Measurements from ENCODE around the gene EMP3. TPM values are rescaled to one million over a fixed set of nuclear protein-coding genes. Genes with fewer than 3 reads are reported as not detected.

EMP3 gene
- total and polyA plus RNA-seq, 2 experiments from 2014 or later: 6.0 to 25.1 TPM

GRCh38 chr19:48279747-48280146 lies 45.6 kb upstream of the EMP3 start (continued):
- TF ChIP-seq, protein P1, sequence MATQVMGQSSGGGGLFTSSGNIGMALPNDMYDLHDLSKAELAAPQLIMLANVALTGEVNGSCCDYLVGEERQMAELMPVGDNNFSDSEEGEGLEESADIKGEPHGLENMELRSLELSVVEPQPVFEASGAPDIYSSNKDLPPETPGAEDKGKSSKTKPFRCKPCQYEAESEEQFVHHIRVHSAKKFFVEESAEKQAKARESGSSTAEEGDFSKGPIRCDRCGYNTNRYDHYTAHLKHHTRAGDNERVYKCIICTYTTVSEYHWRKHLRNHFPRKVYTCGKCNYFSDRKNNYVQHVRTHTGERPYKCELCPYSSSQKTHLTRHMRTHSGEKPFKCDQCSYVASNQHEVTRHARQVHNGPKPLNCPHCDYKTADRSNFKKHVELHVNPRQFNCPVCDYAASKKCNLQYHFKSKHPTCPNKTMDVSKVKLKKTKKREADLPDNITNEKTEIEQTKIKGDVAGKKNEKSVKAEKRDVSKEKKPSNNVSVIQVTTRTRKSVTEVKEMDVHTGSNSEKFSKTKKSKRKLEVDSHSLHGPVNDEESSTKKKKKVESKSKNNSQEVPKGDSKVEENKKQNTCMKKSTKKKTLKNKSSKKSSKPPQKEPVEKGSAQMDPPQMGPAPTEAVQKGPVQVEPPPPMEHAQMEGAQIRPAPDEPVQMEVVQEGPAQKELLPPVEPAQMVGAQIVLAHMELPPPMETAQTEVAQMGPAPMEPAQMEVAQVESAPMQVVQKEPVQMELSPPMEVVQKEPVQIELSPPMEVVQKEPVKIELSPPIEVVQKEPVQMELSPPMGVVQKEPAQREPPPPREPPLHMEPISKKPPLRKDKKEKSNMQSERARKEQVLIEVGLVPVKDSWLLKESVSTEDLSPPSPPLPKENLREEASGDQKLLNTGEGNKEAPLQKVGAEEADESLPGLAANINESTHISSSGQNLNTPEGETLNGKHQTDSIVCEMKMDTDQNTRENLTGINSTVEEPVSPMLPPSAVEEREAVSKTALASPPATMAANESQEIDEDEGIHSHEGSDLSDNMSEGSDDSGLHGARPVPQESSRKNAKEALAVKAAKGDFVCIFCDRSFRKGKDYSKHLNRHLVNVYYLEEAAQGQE (IDR thresholded peaks at IDR 0.05; ENCODE audit: unreplicated experiment): no peak
- TF ChIP-seq, protein P2, sequence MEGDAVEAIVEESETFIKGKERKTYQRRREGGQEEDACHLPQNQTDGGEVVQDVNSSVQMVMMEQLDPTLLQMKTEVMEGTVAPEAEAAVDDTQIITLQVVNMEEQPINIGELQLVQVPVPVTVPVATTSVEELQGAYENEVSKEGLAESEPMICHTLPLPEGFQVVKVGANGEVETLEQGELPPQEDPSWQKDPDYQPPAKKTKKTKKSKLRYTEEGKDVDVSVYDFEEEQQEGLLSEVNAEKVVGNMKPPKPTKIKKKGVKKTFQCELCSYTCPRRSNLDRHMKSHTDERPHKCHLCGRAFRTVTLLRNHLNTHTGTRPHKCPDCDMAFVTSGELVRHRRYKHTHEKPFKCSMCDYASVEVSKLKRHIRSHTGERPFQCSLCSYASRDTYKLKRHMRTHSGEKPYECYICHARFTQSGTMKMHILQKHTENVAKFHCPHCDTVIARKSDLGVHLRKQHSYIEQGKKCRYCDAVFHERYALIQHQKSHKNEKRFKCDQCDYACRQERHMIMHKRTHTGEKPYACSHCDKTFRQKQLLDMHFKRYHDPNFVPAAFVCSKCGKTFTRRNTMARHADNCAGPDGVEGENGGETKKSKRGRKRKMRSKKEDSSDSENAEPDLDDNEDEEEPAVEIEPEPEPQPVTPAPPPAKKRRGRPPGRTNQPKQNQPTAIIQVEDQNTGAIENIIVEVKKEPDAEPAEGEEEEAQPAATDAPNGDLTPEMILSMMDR (conservative IDR thresholded peaks at IDR 0.05; ENCODE audit: low read depth in 2 of 2): no peak
- TF ChIP-seq ZNF331 (CRISPR knock-in tag; IDR thresholded peaks at IDR 0.05; ENCODE audit: low read depth): no peak
- TF ChIP-seq POLR2AphosphoS5 (IDR thresholded peaks at IDR 0.05; ENCODE audit: low read depth): no peak

GRCh38 chr19:48283908-48284307 lies 41.4 kb upstream of the EMP3 start:
- Histone ChIP-seq H3K36me3 (ENCODE audit: insufficient read depth) (peaks cover 43% of the 10 kb centered on the region), H3K27me3 (ENCODE audit: insufficient read depth) (no peaks in the 10 kb centered on the region), H2AFZ (no peak overlapping the region), H3F3A (replicated peaks; ENCODE audit: low read depth) (peaks cover 7% of the 10 kb centered on the region; the same call in 1 of the 2 replicates), H3K4me1 (ENCODE audit: insufficient read depth) (no peaks in the 10 kb centered on the region; the same call in 1 of the 2 replicates), H4K20me1 (replicated peaks; ENCODE audit: insufficient read depth) (peaks cover 10% of the 10 kb centered on the region; the same call in 1 of the 2 replicates), H3K4me2 (no peak overlapping the region), H3K9me2 (ENCODE audit: insufficient read depth) (no peaks in the 10 kb centered on the region), H3K79me2 (replicated peaks; ENCODE audit: insufficient read depth) (peaks cover 7% of the 10 kb centered on the region), H3K4me3 (no peak overlapping the region), H3K27ac (ENCODE audit: low read depth) (no peak overlapping the region)
- H3K9me3 Mint-ChIP-seq: peaks cover 7% of the 10 kb centered on the region
- H3K36me3 Mint-ChIP-seq (ENCODE audit: low read depth): peaks cover 84% of the 10 kb centered on the region
- peaks cover 3% of the 10 kb centered on the region; the same call in 2 of the 3 replicates for H3K4me1 Mint-ChIP-seq
- ATAC-seq (no peak), DNase-seq (ENCODE audit: low spot score) (no peak)
- H3K27ac Mint-ChIP-seq: 0 out of 2 replicates have a peak overlapping the region, but pooled peaks have one; percentile 39
- no peak overlapping the region for H3K4me3 Mint-ChIP-seq
- H3K27me3 Mint-ChIP-seq (ENCODE audit: insufficient read depth, low read depth, poor library complexity): peaks cover 4% of the 10 kb centered on the region
- no peak for TF ChIP-seq ZNF114 (CRISPR knock-in tag; IDR thresholded peaks at IDR 0.05)
- no peak for TF ChIP-seq ZNF331 (CRISPR knock-in tag; IDR thresholded peaks at IDR 0.05; ENCODE audit: low read depth)
- TF ChIP-seq, protein P1 (IDR thresholded peaks at IDR 0.05; ENCODE audit: unreplicated experiment): no peak
- TF ChIP-seq EZH2phosphoT487 (IDR thresholded peaks at IDR 0.05; ENCODE audit: unreplicated experiment): no peak
- no peak for TF ChIP-seq EZH2 (IDR thresholded peaks at IDR 0.05; ENCODE audit: low read depth, unreplicated experiment)
- no peak for TF ChIP-seq NANOG (IDR thresholded peaks at IDR 0.05; ENCODE audit: borderline replicate concordance)
- TF ChIP-seq, protein P2 (conservative IDR thresholded peaks at IDR 0.05; ENCODE audit: low read depth in 2 of 2): no peak
- no peak for TF ChIP-seq JUNB (IDR thresholded peaks at IDR 0.05; ENCODE audit: unreplicated experiment)

Measured in GM23338 (cell line).